Measurements from ENCODE around the gene GNAT1.

GRCh38 chr3:50194128-50194902 is 2.9 kb downstream of the GNAT1 start:
- TF ChIP-seq POLR2A (IDR thresholded peaks at IDR 0.05): no peak
- TF ChIP-seq CTCF (IDR thresholded peaks at IDR 0.05): peak; percentile 64 to 94 (median 84)
- peak; percentile 46 for TF ChIP-seq POLR2AphosphoS5 (IDR thresholded peaks at IDR 0.05)
